ENCODE results near the gene ZBTB7A.

The ZBTB7A gene

DNA sequence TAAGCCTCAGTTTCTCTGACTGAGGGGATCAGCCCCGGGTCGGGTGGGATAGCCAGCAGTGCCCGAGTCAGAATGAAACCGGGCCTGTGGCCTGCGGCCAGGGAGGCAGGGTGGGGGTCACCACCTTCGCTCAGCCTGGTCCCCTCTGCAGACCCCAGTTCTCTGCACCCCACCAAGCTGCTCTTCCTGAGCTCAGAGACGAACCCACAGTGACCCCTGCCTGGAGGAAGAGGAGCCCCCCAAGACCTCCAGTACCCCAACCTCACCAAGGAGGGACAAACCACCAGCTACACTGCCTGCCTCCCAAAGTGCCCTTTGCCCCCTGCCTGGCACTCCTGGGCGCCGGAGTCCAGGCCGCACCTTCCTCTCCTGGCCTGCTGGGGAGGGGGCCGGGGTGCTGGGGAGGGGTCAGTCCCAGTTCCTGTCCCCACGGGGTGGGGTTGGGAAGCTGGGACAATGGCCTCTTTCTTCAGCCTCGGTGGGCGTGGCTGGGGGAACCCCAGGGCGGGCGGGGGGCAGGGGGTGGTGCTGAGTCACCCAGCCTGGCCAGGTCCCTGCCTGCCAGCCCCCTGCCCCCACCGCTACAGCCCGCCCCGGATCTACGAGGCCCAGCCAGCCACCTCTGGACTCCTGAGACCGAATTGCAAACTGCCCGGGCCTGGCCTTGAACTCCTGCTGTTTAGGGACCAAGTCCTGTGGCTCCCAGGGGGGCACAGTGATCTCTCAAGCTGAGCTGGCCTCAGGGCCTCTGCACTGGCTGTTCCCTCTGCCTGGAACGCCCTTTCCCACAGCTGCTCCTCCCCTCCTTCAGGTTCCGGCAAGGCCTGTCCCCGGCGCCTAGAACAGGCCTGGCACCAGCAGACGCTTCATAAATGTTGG is 14.3 kb downstream of the ZBTB7A start:
- peak; percentile 69 for DNase-seq

DNA sequence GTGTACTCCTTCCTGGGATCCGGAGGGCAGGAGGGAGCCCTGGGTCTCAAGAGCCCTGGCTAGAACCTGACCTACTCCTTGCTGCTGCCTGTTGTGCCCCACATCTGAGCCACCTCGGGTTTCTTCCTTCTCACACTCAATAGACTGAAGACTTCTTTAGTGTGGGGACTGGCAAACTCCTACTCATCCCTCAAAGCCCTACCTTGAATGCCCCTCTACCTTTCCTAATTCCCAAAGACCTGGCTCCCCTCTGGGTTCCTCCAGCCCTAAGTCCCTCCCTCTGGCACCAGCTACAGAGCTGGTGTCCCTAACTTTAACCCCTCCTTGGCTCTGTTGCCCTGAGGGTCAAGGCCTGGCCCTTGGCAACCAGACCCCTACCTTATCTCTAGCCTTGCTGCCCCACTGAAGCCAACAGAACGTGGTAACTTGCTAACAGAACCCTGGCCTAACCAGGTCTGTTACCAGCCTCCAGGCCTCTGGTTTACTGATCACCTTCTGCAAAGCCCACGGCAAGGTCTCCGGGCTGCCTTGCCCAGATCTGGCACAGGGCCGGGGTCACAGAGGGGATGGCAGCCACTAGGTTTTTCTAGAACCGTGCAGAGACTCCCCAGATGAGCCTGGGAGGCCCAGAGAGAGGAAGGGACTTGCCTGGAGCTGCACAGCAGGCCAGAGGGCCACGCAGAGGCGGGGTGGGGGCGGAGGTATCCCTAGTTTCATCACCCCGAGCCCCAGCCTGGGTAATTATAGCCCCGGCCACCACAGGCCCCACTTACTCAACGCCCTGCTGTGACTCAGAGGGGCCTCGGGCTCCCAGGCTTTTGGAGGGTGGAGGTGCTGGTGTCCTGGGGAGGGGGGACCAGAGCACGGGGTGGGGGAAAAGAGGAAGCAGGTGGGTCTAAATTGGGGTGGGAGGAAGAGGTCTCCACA is 15.3 kb downstream of the ZBTB7A start:
- DNase-seq = peak; percentile 71

DNA sequence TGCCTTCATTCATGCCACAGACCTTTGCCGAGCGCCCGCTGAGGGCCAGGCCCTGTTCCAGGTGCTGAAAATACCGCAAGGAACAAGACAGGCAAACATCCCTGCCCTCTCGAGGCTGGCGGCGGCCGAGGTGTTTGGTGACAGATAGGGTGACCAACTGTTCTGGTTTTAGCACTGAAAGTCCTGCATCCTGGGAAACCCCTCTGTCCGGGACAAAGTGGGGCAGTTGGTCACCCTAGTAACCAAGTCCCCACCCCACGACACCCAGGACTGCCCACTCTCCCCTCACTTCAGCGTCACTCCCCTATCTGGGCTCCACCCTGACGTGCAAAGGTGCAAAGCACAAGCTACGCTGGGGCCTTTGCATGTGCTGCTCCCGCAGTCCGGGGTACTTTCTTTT is 17.3 kb downstream of the ZBTB7A start:
- no peak for DNase-seq

DNA sequence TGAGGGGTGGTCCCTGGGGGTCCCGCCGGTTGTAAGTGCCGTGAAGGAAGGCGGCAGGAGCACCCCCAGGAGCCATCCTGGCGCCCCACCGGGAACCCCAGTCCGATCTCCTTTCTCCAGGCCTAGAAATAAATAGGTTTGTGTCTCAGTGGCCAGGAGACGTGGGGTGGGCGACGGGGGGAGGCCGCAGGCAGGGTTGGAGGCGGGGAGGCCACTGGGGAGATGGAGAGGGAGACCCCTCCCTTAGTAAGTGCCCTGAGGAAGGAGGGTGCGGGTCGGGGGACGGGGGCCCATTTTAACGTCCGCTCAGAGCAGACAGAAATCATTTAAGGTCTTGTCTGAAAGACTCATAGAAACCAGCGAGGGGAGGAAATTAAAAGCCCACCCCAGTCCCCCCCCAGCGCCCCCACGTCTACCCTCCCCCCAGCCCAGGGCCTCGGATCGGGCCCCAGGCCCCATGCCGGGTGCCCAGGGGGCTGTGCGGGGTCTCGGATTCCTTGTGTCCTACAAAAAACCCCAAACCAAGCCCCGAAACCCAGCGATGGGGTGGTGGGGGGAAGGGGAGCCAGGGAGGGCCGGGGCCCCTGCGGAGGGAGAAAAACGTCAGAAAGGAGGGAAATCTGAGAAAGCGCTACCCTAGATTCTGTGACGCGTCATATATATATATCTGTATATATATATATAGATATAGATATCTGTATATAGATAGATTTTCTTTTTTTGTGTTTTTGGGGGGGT is 19.6 kb downstream of the ZBTB7A start:
- DNase-seq = no peak

DNA sequence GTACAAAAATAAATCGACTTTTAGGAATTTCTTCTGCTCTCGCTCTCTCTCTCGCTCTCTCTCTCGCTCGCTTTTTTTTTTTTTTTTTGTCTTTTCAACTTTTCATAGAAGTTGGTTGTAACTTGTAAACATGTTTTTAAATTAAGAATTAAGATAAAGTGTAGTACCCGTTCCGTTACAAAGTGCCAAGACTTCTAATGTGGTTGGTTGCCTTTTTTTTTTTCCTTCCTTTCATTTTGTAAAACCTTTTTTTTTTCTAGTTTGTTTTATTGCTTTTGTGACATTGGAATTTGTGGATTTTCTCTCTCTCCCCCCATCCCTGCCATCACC is 20.4 kb downstream of the ZBTB7A start:
- no peak for DNase-seq

DNA sequence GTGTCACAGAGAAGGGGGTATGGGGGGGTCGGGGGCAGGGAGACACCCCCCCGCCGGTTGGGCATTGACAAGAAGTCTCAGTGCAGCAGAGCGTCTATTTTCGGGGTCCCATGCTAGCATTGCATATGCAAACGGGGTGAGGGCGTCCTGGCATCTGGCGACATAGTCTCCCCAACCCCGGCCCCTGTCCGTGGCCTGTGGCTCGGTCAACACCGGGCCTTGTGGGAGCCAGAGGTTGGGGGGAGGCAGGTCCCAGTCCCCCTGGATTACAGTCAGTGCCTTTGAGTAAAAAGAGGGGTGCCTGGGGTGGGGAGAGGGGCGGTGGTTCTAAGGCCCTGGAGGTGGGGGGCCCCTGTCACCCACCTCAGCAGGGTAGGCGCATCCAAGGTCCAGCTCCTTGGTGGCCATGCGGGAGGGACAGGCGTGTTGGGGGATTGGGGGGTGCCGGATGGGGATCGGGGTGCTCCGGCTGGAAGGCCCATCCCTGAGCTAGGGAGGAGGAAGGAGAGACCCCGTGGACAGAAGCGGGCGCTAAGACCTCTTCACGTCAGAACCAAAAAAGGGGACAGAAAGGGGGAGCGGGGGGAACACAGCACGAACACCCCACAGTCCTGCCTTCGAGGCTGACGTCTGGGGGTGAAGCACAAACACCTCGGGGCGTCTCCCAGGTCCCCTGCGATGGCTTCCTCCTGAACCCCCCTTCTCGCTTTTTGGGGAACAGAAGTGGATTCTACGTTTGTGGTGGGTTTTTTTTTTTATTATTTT is 20.9 kb downstream of the ZBTB7A start:
- no peak for DNase-seq

DNA sequence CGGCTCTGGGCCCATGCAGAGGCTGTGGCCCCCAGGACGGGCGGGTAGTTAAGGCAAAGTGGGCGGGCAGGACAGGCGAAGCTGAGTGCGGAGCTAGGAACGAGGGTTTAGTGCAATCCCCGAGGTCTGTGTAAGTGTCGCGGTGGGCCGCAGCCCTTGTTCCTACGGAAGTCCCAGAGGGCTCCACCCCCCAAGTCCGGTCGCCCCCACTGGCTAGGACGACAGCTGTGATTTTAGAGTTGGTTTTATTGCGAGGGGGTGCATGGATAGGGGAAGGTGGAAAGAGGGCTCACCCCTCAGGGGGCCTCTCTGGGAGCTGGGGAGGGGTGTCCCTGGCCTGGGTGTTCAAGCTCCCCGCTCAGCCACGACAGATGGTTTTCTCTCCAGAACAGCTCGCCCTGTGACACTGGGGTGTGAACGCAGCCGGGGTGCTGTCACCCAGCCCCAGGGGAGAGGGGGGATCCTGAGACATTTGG is 21.7 kb downstream of the ZBTB7A start:
- DNase-seq = no peak

DNA sequence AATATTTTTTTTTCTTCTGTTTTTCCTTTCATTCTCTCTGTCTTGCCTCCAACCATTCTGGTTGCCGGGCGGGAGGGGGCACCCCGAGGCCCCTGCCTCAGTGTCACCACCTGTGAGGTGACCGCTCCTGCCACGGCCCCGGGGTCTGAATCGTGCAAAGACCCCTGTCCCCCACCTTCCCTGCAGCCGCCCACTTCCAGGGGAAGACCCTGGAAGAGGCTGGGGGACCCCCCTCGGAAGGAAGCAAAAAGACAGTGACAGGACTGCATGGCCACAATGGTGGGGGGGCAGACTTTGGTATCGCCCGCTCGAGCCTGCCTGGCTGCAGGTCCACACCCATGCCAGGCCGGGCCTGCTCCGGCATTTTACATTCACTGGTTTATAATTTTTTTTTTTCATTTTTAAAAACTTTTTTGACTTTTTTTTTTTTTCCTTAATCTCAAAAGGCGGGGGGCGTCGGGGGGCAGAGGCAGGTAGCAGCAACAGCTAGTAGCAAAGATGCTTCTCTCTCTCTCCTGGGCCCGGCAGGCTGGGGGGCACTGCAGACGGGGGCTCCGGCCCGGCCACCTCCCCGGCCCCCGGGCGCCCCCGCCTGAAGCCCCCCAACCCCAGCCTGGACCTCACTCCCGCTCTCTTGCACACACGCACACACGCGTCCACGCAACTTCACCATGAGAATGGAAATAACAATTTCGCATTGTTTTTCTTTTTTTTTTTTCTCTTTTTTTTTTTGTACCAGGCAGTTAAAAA is 22.6 kb downstream of the ZBTB7A start:
- DNase-seq = no peak

DNA sequence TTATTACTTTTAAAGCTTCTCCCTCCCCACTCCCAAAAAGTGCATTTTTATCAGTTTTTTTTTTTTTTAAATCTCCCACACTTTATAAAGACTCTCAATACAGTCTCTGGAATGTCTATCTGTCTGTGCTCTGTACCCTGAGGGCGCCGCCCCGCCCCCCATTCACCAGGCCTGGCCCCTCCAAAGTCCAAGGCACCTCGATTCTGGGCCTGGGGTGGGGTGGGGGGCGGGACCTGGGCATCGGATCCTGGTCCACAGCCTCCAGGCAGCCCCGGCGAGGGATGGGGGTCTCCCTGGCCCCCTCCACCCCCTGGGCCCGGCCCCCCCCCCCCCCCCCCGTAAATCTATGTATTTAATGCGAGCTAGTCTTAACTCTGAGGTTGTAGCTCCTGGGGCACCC is 23.3 kb downstream of the ZBTB7A start:
- no peak for DNase-seq

DNA sequence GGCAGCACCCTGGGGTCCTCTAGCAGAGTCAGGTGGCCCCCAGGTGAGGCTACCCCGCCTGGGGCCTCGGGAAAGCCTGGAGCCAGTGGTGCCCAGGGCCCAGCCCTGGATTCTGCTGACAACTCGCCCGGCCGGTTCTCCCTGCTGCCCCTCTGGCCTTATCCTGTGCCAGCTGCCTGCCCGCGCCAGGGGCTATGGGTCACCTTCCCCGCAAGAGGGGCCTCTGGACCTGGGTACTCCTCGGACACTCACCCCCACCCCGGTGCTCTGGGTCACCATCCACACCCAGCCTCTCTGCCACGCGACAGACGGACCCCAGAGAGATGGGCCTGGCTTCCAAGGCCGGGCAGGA is 24.0 kb downstream of the ZBTB7A start:
- no peak for DNase-seq

DNA sequence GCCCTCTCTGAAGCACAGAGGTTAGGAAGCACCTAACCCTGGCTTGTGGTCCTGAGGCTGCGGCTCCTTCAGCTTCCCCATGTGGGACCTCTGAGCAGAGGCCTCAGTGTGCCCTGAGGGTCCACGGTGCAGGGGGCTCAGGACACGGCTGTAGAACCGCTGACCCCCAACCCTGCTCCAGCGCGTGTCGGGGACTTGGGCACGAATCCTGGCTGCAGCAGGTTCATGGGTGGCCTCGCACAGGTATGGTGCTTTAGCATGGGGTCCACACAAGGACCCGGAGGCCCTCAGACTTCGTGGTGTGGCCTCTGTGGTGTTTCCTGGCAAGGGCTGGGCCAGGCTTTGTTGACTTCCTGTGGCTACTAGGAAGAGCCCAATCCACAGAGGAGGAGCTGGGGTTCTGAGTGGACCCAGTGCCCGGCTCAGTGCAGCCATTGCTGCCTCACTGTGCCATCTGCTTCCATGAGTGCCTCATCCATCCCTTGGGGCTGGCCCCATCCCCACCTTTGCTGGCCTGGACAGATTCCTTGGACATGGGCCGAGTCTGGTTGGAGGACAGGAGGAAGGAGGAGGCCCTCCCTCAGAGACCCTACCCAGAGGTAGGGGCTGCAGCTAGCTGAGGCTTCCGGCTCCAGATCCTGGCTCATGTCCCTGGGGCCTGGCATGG is 24.5 kb downstream of the ZBTB7A start:
- no peak for DNase-seq

DNA sequence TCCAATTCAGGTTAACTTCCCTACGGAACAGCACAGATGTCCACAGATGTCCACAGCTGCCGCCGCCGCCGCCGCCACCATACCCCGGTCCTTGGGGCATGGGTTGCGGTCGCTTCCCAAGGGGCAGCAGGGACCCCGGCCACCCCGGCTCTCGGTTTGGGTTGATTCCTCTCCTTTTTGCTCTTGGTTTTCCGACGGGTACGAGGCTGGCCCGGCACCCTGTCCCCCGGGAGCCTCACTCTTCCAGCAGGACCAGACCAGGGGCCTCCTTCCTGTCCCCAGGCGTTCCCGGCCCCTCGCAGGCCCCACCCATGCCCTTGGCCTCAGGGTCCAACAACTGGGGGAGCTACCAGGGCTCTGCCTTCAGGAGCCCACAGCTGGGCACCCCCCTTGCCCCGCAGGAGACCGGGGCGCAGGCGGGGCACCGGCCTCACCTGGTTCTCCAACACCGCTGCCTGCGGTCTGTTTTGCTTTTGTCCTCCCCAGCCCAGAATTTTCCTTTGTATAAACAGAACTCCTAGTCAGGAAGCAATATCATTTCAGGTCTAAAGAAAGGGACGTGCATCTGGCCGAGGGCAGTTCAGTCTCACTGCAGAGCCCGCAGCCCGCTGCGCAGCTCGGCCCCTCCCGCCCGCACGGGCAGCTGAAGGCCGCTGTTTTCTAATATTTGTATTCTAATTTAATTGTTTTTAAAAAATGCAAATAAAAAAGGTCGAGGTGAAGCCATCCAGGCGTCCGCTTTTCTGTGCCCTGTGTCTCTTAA is 27.9 kb downstream of the ZBTB7A start:
- no peak for DNase-seq

DNA sequence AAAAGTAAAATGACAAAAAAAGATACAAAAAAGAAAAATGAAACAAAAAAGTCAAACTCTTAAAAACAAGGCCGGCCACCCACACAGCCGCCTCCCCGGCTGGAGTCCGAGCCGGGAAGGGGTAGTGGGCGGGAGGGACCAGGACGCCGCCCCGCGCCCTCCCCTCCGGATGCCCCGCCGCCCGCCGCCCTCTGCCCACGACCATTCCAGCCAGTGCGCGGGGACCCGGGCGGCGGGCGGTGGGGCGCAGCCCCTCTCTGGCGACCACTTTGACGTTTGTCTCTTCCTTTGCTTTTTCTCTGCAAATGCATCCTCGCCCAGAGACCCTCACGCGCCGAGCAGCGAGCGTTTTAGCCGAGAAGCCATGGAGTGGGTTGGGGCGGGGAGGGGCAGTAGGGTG is 28.6 kb downstream of the ZBTB7A start:
- no peak for DNase-seq

DNA sequence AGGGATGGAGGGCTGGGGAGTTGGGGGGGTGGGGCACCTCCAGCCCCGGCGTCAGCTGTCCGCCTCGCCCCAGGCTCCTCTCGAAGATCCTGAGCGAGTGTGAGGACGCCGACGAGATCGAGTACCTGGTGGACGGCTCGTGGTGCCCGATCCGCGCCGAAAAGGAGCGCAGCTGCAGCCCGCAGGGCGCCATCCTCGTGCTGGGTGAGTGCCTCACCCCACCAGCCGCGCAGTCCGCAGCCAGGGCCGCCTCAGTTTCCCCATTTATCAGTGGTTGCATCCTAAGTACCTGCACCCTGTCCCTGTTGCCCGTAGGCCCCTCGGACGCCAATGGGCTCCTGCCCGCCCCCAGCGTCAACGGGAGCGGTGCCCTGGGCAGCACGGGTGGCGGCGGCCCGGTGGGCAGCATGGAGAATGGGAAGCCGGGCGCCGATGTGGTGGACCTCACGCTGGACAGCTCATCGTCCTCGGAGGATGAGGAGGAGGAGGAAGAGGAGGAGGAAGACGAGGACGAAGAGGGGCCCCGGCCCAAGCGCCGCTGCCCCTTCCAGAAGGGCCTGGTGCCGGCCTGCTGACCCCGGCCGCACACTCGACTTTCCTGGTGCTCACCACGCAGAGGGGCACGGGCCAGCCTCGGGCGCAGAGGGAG is 29.3 kb downstream of the ZBTB7A start:
- DNase-seq = no peak

DNA sequence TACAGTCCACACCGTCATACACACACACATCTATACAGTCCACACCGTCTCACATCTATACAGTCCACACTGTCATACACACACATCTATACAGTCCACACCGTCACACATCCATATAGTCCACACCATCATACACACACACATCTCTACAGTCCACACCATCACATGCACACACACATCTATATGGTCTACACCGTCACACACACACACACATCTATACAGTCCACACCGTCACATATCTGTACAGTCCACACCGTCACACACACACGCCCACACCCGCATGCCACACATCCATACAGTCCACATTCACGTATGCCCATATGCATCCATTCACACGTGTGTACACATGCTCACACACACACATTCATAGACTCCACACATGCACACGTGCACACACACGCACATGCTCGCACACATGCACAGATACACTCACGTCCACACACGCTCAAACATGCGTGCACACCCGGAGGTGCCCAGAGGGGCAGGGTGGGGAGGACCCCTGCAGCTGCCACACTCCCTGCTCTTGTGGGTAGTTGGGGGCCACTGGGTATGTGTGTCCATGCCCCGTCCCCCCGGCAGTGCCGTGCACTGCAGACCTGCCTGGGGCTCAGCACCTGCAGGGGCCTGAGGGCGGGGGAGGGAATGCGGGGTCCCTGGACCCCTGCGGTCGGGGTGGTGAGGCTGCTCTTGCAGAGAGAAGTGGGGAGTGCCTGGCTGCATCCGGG is 30.0 kb downstream of the ZBTB7A start:
- no peak for DNase-seq

DNA sequence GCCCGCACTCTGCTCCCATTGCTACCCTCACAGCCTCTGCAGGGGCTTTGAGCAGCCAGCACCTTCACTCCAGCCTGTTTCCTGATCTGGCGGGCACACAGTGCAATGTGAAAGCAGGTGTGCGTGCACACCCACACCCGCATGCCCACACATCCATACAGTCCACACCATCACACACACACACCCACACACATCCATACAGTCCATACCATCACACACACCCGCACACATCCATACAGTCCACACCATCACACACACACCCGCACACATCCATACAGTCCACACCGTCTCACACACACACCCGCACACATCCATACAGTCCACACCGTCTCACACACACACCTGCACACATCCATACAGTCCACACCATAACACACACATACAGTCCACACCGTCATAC is 31.1 kb downstream of the ZBTB7A start:
- no peak for DNase-seq

DNA sequence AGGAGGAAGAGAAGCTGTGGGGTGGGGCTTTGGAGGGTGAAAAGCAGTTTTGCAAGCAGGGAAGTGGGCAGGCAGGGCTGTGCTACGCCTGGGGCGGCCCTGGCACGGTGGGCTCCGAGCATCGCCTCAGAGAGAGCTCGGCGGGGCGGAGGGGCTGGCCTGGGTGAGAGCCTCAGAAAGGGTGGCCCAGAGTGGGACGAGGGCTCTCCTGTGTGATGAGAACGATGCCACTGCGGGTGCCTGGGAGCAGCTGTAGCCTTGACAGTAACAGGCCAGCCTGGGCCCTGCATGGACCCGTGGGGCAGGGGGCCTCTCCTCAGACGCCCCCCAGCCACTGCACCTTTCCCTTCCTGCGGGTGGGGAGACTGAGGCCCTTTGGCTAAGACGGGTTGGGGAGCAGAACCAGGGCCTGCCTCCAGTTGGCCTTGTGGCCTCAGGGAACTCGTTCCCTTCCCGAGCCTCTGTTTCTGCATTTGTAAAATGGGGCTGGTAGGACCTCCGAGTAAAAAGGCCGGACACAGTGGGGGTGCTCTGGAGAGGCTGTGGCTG is 31.6 kb downstream of the ZBTB7A start:
- no peak for DNase-seq

DNA sequence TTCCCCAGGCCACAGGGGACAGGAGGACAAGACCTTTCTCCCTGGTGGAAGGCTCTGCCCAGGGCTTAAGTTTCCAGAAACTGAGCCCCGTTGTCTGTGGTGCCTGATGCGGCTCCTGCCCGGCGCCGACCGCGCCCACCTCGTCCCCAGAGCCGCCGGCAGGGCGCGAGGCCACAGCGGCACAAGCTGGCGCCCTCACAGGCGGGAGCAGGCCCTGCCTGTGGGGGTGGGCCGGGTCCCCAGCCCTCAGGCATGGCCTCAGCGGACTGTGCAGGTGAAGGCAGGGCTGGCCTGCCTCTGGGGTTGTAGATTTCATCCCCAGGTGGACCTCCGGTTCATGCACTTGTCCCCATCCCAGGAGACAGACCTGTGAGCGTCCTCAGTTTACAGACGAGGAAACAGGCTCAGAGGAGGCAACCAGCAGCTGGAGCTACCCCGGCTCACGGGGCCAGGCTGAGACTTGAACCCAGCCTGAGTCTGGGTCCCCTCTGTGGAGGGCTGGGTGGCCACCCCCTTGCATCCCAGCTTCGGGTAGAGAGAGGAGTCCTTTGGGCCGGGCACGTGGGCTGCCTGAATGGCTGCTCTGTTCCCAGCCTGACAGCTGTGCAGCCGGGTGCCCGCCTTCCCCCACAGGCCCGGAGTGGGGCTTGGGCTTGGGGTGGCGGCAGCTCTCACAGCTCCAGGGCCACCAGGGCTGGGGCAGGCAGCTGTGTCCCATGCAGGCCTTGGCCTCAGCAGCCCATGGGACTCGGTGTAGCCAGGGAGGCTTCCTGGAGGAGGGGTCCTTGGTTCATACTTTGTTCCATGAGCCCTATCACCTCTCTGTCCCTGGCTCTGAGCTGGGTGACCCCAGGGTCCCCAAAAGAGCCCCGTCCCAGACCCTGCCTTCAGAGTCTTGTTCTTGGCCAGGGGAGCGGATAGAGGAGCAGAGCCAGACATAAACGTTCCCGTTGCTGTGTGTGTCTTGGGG is 32.4 kb downstream of the ZBTB7A start:
- DNase-seq = no peak

Data from CD4-positive, alpha-beta T cell treated with Interferon gamma for 1 hour (primary cell).